Head of caudate nucleus (tissue), 42 donors: ENCODE measurements around the gene FAIM2.
A peak's percentile ranks its signal among the peaks of the same experiment; 100 is the strongest.
"Not testable (repeated sequence)": the region's sequence is repeated elsewhere in the genome, so short reads cannot be mapped to it uniquely, and the experiment has no call there.

Source experiments
- DNase-seq, 42 donors: peaks; one replicate each; pipeline versions ENCODE4 v3.0.0 to v3.0.0-alpha.2; 2020 to 2021; ENCODE audit warnings: mixed read lengths in 7 of 42
- intact Hi-C: fragments of 100-400 bp; cut with DNase I; formaldehyde crosslinking; loops from one replicate; pipeline ENCODE4 v1.15.0; 2022

FAIM2 gene

GRCh38 chr12:49887536-49888401 is 15.9 kb downstream of the FAIM2 start:
- no peak for DNase-seq
- intact Hi-C loops, result no loop called here

GRCh38 chr12:49887091-49887490 is 16.6 kb downstream of the FAIM2 start:
- DNase-seq, result no peak
- intact Hi-C loops, result no loop called here

- peak in 1 of 42 donors; percentile 6 for DNase-seq
- intact Hi-C loops, result no loop called here
Measured at GRCh38 chr12:49885663-49886461, 17.8 kb downstream of the FAIM2 start.

- intact Hi-C loops, result no loop called here
- peak in 1 of 42 donors; percentile 11 for DNase-seq
Measured at GRCh38 chr12:49885118-49885517, 18.6 kb downstream of the FAIM2 start.

GRCh38 chr12:49882851-49883464 is 20.7 kb downstream of the FAIM2 start:
- DNase-seq, result peak in 11 of 42 donors; percentile 0 to 38 (median 20)
- intact Hi-C loops, result no loop called here

- intact Hi-C loops, result no loop called here
- peak in 5 of 42 donors; percentile 11 to 29 (median 22) for DNase-seq
Measured at GRCh38 chr12:49882248-49882850, 21.4 kb downstream of the FAIM2 start.

GRCh38 chr12:49881415-49882247 is 22.1 kb downstream of the FAIM2 start:
- peak in 10 of 42 donors; percentile 6 to 29 (median 16) for DNase-seq
- intact Hi-C loops, result no loop called here

GRCh38 chr12:49880756-49881414 is 22.8 kb downstream of the FAIM2 start:
- DNase-seq, result peak in 12 of 42 donors; percentile 10 to 44 (median 20)

GRCh38 chr12:49879065-49879464 is 24.6 kb downstream of the FAIM2 start:
- DNase-seq, intact Hi-C loops: not testable (repeated sequence)

More at GRCh38 chr12:49880756-49881414, 22.8 kb downstream of the FAIM2 start:
- intact Hi-C loops, result no loop called here

- intact Hi-C loops, result no loop called here
- no peak for DNase-seq
Measured at GRCh38 chr12:49878021-49878420, 25.7 kb downstream of the FAIM2 start.

GRCh38 chr12:49877066-49877465 is 26.6 kb downstream of the FAIM2 start:
- DNase-seq, result peak in 30 of 42 donors; percentile 30 to 88 (median 52)
- intact Hi-C loops, result no loop called here

GRCh38 chr12:49876070-49876469 is 27.6 kb downstream of the FAIM2 start:
- DNase-seq, result no peak
- intact Hi-C loops, result no loop called here

- intact Hi-C loops, result no loop called here
- DNase-seq, result peak in 11 of 42 donors; percentile 16 to 73 (median 49)
Measured at GRCh38 chr12:49875115-49875720, 28.5 kb downstream of the FAIM2 start.

GRCh38 chr12:49874142-49874897 is 29.4 kb downstream of the FAIM2 start:
- peak in 27 of 42 donors; percentile 39 to 79 (median 63) for DNase-seq
- intact Hi-C loops, result no loop called here

GRCh38 chr12:49873361-49873934 is 30.3 kb downstream of the FAIM2 start:
- DNase-seq, result peak in 14 of 42 donors; percentile 22 to 77 (median 56)
- intact Hi-C loops, result no loop called here

- DNase-seq, result peak in 20 of 42 donors; percentile 33 to 75 (median 56)
- intact Hi-C loops, result no loop called here
Measured at GRCh38 chr12:49872781-49873181, 30.9 kb downstream of the FAIM2 start.
